Right cardiac atrium (tissue), 5 donors: ENCODE results near the gene RAP1A. TPM values are rescaled to one million over a fixed set of nuclear protein-coding genes. Genes with fewer than 3 reads are reported as not detected.

ENCODE experiments used
- ATAC-seq, 2 donors: fragments of 200-7000 bp; cut with Tn5 transposase; one replicate each; pipeline versions ENCODE4 v1.8.0 to v1.9.1; 2020; ENCODE audit warnings: moderate library complexity in 2 of 2, mild to moderate bottlenecking in 1 of 2
- DNase-seq, 3 donors: peaks; one replicate each; pipeline ENCODE4 v3.0.0-alpha.2; 2020
- H3K27ac ChIP-seq: one replicate; pipeline ENCODE4 v1.5.1; 2013; ENCODE audit warnings: mild to moderate bottlenecking, low read length, control low read depth, moderate library complexity
- H3K27me3 ChIP-seq: one replicate; pipeline ENCODE4 v1.6.1; 2013; ENCODE audit not compliant: control insufficient read depth, insufficient read depth
- H3K4me1 ChIP-seq: one replicate; pipeline ENCODE4 v1.6.1; 2013; ENCODE audit warnings: low read length; ENCODE audit not compliant: control insufficient read depth, insufficient read depth
- H3K4me3 ChIP-seq: one replicate; pipeline ENCODE4 v1.5.1; 2013; ENCODE audit warnings: low read length, control low read depth
- H3K9me3 ChIP-seq: one replicate; pipeline ENCODE4 v1.6.1; 2013; ENCODE audit warnings: low read length; ENCODE audit not compliant: control insufficient read depth
- WGBS: extraction: QIAGEN DNeasy Blood & Tissue Kit; methylation state at CpG from one replicate; pipeline ENCODE4 v1.1.7; 2013; 5-methylcytosine and 5-hydroxymethylcytosine counted together
- intact Hi-C, 4 donors: fragments of 100-400 bp; cut with DNase I; formaldehyde crosslinking; loops; one replicate each; pipeline versions ENCODE4 v1.11.0 to v1.14.0; 2022 to 2023
- polyA plus RNA-seq: library from polyadenylated mRNA; stranded (reverse); fragments of 200-250 nt; gene quantifications from one replicate; pipeline ENCODE4 v1.2.3, GENCODE V29; 2013
- total RNA-seq, 4 donors: library from RNA; stranded (reverse); fragmentation: NEBNext Ultra II Directional; extraction: Animal tissue kit (Norgen Biotek cat#: 25700); gene quantifications; one replicate each; pipeline ENCODE4 v1.2.1, GENCODE V29; 2021
- donor health status: healthy with polysubstance abuse.
- donor health status: DM: no; HTN: yes; CAD: no.
- donor health status: DM: no; HTN: no; CAD: no.
- donor health status: DM: no; HTN: yes; CAD: no; lungs with severe emphysema.
- donor health status: DM: yes; HTN: yes; CAD: no.

Gene RAP1A
- total and polyA plus RNA-seq, 5 donors: 104 to 128 (median 110) TPM

GRCh38 chr1:111648806-111649205 lies 29.2 kb downstream of the RAP1A start:
- Histone ChIP-seq H3K4me1 (peaks cover 3% of the 10 kb centered on the region), H3K27me3 (no peaks in the 10 kb centered on the region), H3K9me3 (no peaks in the 10 kb centered on the region), H3K27ac (peak overlapping the region; percentile 76), H3K4me3 (no peak overlapping the region)
- 61% methylated on average over 7 of the region's 7 CpGs for WGBS
- peak; percentile 49 to 70 (median 64) for DNase-seq
- ATAC-seq: peak in 1 of 2 donors; percentile 30
- intact Hi-C loops: no loop called here

- ATAC-seq (peak; percentile 43 to 56), DNase-seq (no peak)
These were observed 29.6 kb downstream of the RAP1A start for GRCh38 chr1:111649227-111649626.

GRCh38 chr1:111649648-111650047 lies 30.1 kb downstream of the RAP1A start:
- peaks cover 3% of the 10 kb centered on the region for H3K4me1 ChIP-seq
- no peaks in the 10 kb centered on the region for H3K27me3 ChIP-seq
- WGBS: 80% methylated on average over 1 of the region's 1 CpG
- intact Hi-C loops: no loop called here
- DNase-seq: no peak
- ATAC-seq: no peak
- no peak overlapping the region for H3K27ac ChIP-seq
- H3K9me3 ChIP-seq: no peaks in the 10 kb centered on the region
- H3K4me3 ChIP-seq: no peak overlapping the region

More at GRCh38 chr1:111649227-111649626, 29.6 kb downstream of the RAP1A start:
- no peaks in the 10 kb centered on the region for H3K9me3 ChIP-seq
- WGBS: 86% methylated on average over 10 of the region's 10 CpGs
- no peaks in the 10 kb centered on the region for H3K27me3 ChIP-seq
- intact Hi-C loops: no loop called here
- H3K27ac ChIP-seq: no peak overlapping the region
- H3K4me1 ChIP-seq: peaks cover 3% of the 10 kb centered on the region
- no peak overlapping the region for H3K4me3 ChIP-seq

- H3K4me3 ChIP-seq: no peak overlapping the region
These were observed 34.1 kb downstream of the RAP1A start for GRCh38 chr1:111653709-111654108.

GRCh38 chr1:111654839-111655238 lies 35.2 kb downstream of the RAP1A start:
- 72% methylated on average over 4 of the region's 4 CpGs for WGBS
- H3K27me3 ChIP-seq: no peaks in the 10 kb centered on the region
- no peak overlapping the region for H3K27ac ChIP-seq
- intact Hi-C loops: loop anchor here in 3 of 4 donors (5.0 kb wide), 2 partner anchors 143 to 148 kb away; no protein-coding TSS in a partner anchor
- H3K4me1 ChIP-seq: no peaks in the 10 kb centered on the region
- DNase-seq (no peak), ATAC-seq (no peak)
- no peak overlapping the region for H3K4me3 ChIP-seq
- H3K9me3 ChIP-seq: no peaks in the 10 kb centered on the region

More at GRCh38 chr1:111653709-111654108, 34.1 kb downstream of the RAP1A start:
- Histone ChIP-seq H3K4me1 (peaks cover 3% of the 10 kb centered on the region), H3K27ac (no peak overlapping the region), H3K27me3 (no peaks in the 10 kb centered on the region), H3K9me3 (no peaks in the 10 kb centered on the region)
- 79% methylated on average over 1 of the region's 1 CpG for WGBS
- ATAC-seq (no peak), DNase-seq (no peak)
- intact Hi-C loops: no loop called here

- 53% methylated on average over 5 of the region's 5 CpGs for WGBS
- H3K27ac ChIP-seq: no peak overlapping the region
- ATAC-seq: peak; percentile 60 to 72
- intact Hi-C loops: loop anchor here (2.0 to 5.0 kb wide), 3 partner anchors 144 to 149 kb away; no protein-coding TSS in a partner anchor
- H3K9me3 ChIP-seq: no peaks in the 10 kb centered on the region
- H3K4me1 ChIP-seq: peaks cover 3% of the 10 kb centered on the region
- no peaks in the 10 kb centered on the region for H3K27me3 ChIP-seq
- H3K4me3 ChIP-seq: no peak overlapping the region
- DNase-seq: no peak
These were observed 36.8 kb downstream of the RAP1A start for GRCh38 chr1:111656086-111657017.

- no peak for ATAC-seq
- WGBS: 85% methylated on average over 5 of the region's 5 CpGs
- Histone ChIP-seq H3K9me3 (no peaks in the 10 kb centered on the region), H3K4me3 (no peak overlapping the region), H3K27ac (no peak overlapping the region), H3K27me3 (no peaks in the 10 kb centered on the region), H3K4me1 (peaks cover 3% of the 10 kb centered on the region)
- DNase-seq: no peak
- intact Hi-C loops: loop anchor here in 3 of 4 donors (5.0 kb wide), 2 partner anchors 146 to 151 kb away; no protein-coding TSS in a partner anchor
These were observed 39.0 kb downstream of the RAP1A start for GRCh38 chr1:111658622-111659021.

- no peak overlapping the region for H3K4me3 ChIP-seq
- intact Hi-C loops: no loop called here
- H3K27me3 ChIP-seq: no peaks in the 10 kb centered on the region
- DNase-seq (no peak), ATAC-seq (peak; percentile 23 to 65)
- WGBS: 47% methylated on average over 5 of the region's 5 CpGs
- peaks cover 3% of the 10 kb centered on the region for H3K4me1 ChIP-seq
- peak overlapping the region; percentile 4 for H3K27ac ChIP-seq
- H3K9me3 ChIP-seq: no peaks in the 10 kb centered on the region
These were observed 40.9 kb downstream of the RAP1A start for GRCh38 chr1:111660204-111661150.

- H3K4me1 ChIP-seq: peaks cover 6% of the 10 kb centered on the region
- H3K27ac ChIP-seq: no peak overlapping the region
- WGBS: 45% methylated on average over 1 of the region's 1 CpG
- no peaks in the 10 kb centered on the region for H3K9me3 ChIP-seq
- intact Hi-C loops: no loop called here
- H3K27me3 ChIP-seq: no peaks in the 10 kb centered on the region
- DNase-seq (no peak), ATAC-seq (no peak)
- no peak overlapping the region for H3K4me3 ChIP-seq
These were observed 45.1 kb downstream of the RAP1A start for GRCh38 chr1:111664652-111665051.

- intact Hi-C loops: no loop called here
- no peak for DNase-seq
- Histone ChIP-seq H3K9me3 (no peaks in the 10 kb centered on the region), H3K4me3 (no peak overlapping the region), H3K27ac (no peak overlapping the region), H3K4me1 (peaks cover 6% of the 10 kb centered on the region), H3K27me3 (no peaks in the 10 kb centered on the region)
- no peak for ATAC-seq
These were observed 45.9 kb downstream of the RAP1A start for GRCh38 chr1:111665497-111665896.
